T-cell (primary cell): ENCODE measurements around the gene ALG2. TPM values are rescaled to one million over a fixed set of nuclear protein-coding genes. Genes with fewer than 3 reads are reported as not detected.

Experiments
- ATAC-seq, 4 experiments: fragments of 200-7000 bp in 3 of 4; fragments of 150-1000 bp in 1 of 4; cut with Tn5 transposase; replicated peaks in 1 of 4; 1 replicate in 3 of 4; 2 replicates in 1 of 4; pipeline ENCODE4 v1.10.0; 2021; ENCODE audit warnings: moderate library complexity in 3 of 4, mild to moderate bottlenecking in 2 of 4, moderate number of reproducible peaks in 1 of 4
- CTCF ChIA-PET, 2 donors: fragments of 300-600 bp; sonication (Branson Sonifier 250); formaldehyde crosslinking; loops; one replicate each; lab custom pipeline; 2022; ENCODE audit warnings: antibody characterized with exemption in 2 of 2; lab: Charles Lee
- POLR2A ChIA-PET, 2 donors: fragments of 300-600 bp; sonication (Branson Sonifier 250); formaldehyde crosslinking; loops; one replicate each; lab custom pipeline; 2022; ENCODE audit warnings: antibody characterized with exemption in 2 of 2; lab: Charles Lee
- DNase-seq, 35 experiments: peaks; one replicate each; pipeline versions ENCODE4 v3.0.0 to v3.0.0-alpha.2; 2013 to 2023
- H3K27ac ChIP-seq: one replicate; pipeline ENCODE4 v1.5.1; 2013; ENCODE audit warnings: low read length
- H3K27me3 ChIP-seq, 2 experiments: replicated peaks in 1 of 2; 1 replicate in 1 of 2; 2 replicates in 1 of 2; pipeline versions ENCODE4 v1.6.1 to v1.7.0; 2013; ENCODE audit warnings: low read length in 1 of 2, mixed read lengths in 1 of 2; ENCODE audit not compliant: control insufficient read depth in 2 of 2, insufficient read depth in 2 of 2; ENCODE audit errors: extremely low read depth in 1 of 2
- H3K36me3 ChIP-seq, 2 donors: 1 replicate in 1 of 2; 2 replicates in 1 of 2; pipeline versions ENCODE4 v1.6.1 to v1.7.0; 2013; ENCODE audit warnings: low read length in 1 of 2; ENCODE audit not compliant: control insufficient read depth in 2 of 2, insufficient read depth in 1 of 2; ENCODE audit errors: extremely low read depth in 1 of 2
- H3K4me1 ChIP-seq, 2 experiments: 1 replicate in 1 of 2; 2 replicates in 1 of 2; pipeline versions ENCODE4 v1.6.1 to v1.7.0; 2013; ENCODE audit warnings: low read length in 2 of 2, mixed read lengths in 1 of 2; ENCODE audit not compliant: insufficient read depth in 2 of 2, control insufficient read depth in 1 of 2; ENCODE audit errors: extremely low read depth in 1 of 2
- H3K4me3 ChIP-seq, 2 donors: 1 replicate in 1 of 2; 2 replicates in 1 of 2; pipeline versions ENCODE4 v1.5.1 to v1.7.0; 2013; ENCODE audit warnings: mild to moderate bottlenecking in 2 of 2, low read length in 1 of 2, moderate library complexity in 1 of 2; ENCODE audit not compliant: control insufficient read depth in 1 of 2; ENCODE audit errors: extremely low read depth in 1 of 2
- H3K9me3 ChIP-seq: 2 replicates; pipeline ENCODE4 v1.7.0; 2013
- H3K27ac Mint-ChIP-seq, 2 donors: one replicate each; pipeline ENCODE4 v1.8.0; 2020 to 2021; ENCODE audit warnings: mild to moderate bottlenecking in 2 of 2, mixed read lengths in 2 of 2
- H3K27me3 Mint-ChIP-seq, 2 donors: one replicate each; pipeline ENCODE4 v1.8.0; 2021 to 2022; ENCODE audit warnings: mixed read lengths in 2 of 2
- H3K36me3 Mint-ChIP-seq: one replicate; pipeline ENCODE4 v1.8.0; 2021; ENCODE audit warnings: mixed read lengths
- H3K4me1 Mint-ChIP-seq, 3 donors: one replicate each; pipeline ENCODE4 v1.8.0; 2020 to 2022; ENCODE audit warnings: mixed read lengths in 3 of 3, mild to moderate bottlenecking in 1 of 3
- H3K4me3 Mint-ChIP-seq, 3 donors: one replicate each; pipeline ENCODE4 v1.8.0; 2020 to 2022; ENCODE audit warnings: mild to moderate bottlenecking in 3 of 3, mixed read lengths in 3 of 3, moderate library complexity in 3 of 3
- H3K9me3 Mint-ChIP-seq, 3 donors: one replicate each; pipeline ENCODE4 v1.8.0; 2020 to 2022; ENCODE audit warnings: mixed read lengths in 3 of 3
- WGBS: methylation state at CpG from one replicate; pipeline ENCODE4 v1.1.5; 2013; ENCODE audit warnings: missing lambda C conversion rate; ENCODE audit not compliant: insufficient coverage; 5-methylcytosine and 5-hydroxymethylcytosine counted together
- total RNA-seq, 35 experiments: library from RNA in 6 of 35; stranded (reverse) in 6 of 35; fragments of 120-200 nt in 1 of 35; gene quantifications; one replicate each; pipeline versions ENCODE4 v1.2.1 to v1.2.4 and lab custom pipeline; 2013 to 2026

Gene ALG2
- total RNA-seq, 5 donors from 2014 or later (not counting 1 experiment from before 2014, with no cell fraction given), result 18.0 to 30.3 (median 25.2) TPM

- peak in 1 of 35 experiments; percentile 3 for DNase-seq
- Mint-ChIP-seq H3K4me1 (peaks cover 67 to 82% (median 77%) of the 10 kb centered on the region in 3 donors), H3K4me3 (peak overlapping the region; percentile 93 to 99 (median 95)), H3K27ac (peak overlapping the region; percentile 87), H3K27me3 (no peaks in the 10 kb centered on the region), H3K9me3 (no peaks in the 10 kb centered on the region), H3K36me3 (peaks cover 41% of the 10 kb centered on the region)
- Histone ChIP-seq H3K27me3 (no peaks in the 10 kb centered on the region), H3K36me3 (peaks cover 5 to 26% of the 10 kb centered on the region in 2 donors), H3K4me3 (peak overlapping the region; percentile 89 to 96), H3K4me1 (peaks cover 16 to 26% of the 10 kb centered on the region in 2 experiments), H3K27ac (peak overlapping the region; percentile 14), H3K9me3 (no peaks in the 10 kb centered on the region)
- CTCF ChIA-PET, result interaction anchor here in 1 of 2 donors (0.7 kb wide), 1 partner anchor 11 kb away, joined by 3 read pairs; no protein-coding TSS in a partner anchor
- no peak for ATAC-seq
- 0% methylated on average over 25 of the region's 25 CpGs for WGBS
- POLR2A ChIA-PET, result interaction anchor here in 1 of 2 donors (0.6 to 3.3 kb wide), 4 partner anchors 8 to 58 kb away, joined by 3 to 13 read pairs (median 4); no protein-coding TSS in a partner anchor
These were observed 499 bp downstream of the ALG2 start for GRCh38 chr9:99221266-99221620.

DNA sequence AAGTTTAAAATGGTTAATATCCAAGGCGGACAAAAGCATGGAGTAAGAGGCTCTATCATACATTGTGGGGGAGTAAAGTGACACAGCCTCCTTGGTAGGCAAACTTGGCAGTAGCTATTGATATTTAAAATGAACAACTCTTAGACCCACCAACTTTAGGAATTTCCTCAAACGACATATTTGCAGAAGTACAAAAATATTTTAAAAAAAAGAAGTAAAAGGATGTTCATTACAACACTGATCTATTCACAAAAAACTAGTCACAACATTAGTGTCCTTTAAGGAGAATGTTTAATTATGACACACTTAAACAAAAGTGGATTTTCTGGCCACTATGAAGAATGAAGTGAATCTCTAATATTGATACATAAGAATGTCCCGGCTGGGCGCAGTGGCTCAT lies 1.7 kb downstream of the ALG2 start:
- peaks cover 0 to 15% of the 10 kb centered on the region in 2 donors for H3K36me3 ChIP-seq
- H3K4me1 ChIP-seq, result peaks cover 16 to 26% of the 10 kb centered on the region in 2 experiments
- peaks cover 48% of the 10 kb centered on the region for H3K36me3 Mint-ChIP-seq
- no peak overlapping the region for H3K4me3 ChIP-seq
- CTCF ChIA-PET, result interaction anchor here in 1 of 2 donors (1.3 kb wide), 1 partner anchor 35 kb away, joined by 3 read pairs; no protein-coding TSS in a partner anchor
- H3K4me3 Mint-ChIP-seq, result peak overlapping the region; percentile 59 to 93 (median 64)
- peaks cover 56 to 75% (median 73%) of the 10 kb centered on the region in 3 donors for H3K4me1 Mint-ChIP-seq
- no peaks in the 10 kb centered on the region for H3K27me3 Mint-ChIP-seq
- H3K27ac Mint-ChIP-seq, result peak overlapping the region in 1 of 2 donors; percentile 12
- DNase-seq (no peak), ATAC-seq (no peak)
- H3K27me3 ChIP-seq, result no peaks in the 10 kb centered on the region
- no peak overlapping the region for H3K27ac ChIP-seq
- POLR2A ChIA-PET, result no interaction called here
- no peaks in the 10 kb centered on the region for H3K9me3 ChIP-seq
- WGBS, result no CpG with 5 or more reads among the region's 4 CpGs
- H3K9me3 Mint-ChIP-seq, result no peaks in the 10 kb centered on the region

- CTCF ChIA-PET, result interaction anchor here in 1 of 2 donors (1.0 kb wide), 1 partner anchor 215 kb away, joined by 3 read pairs; no protein-coding TSS in a partner anchor
- POLR2A ChIA-PET, result no interaction called here
- 100% methylated on average over 1 of the region's 1 CpG for WGBS
These were observed 5.7 kb downstream of the ALG2 start for GRCh38 chr9:99216073-99216472.

GRCh38 chr9:99213197-99213596 lies 8.5 kb downstream of the ALG2 start:
- DNase-seq (no peak), ATAC-seq (no peak)
- WGBS, result no CpG with 5 or more reads among the region's 1 CpG
- peaks cover 13 to 28% (median 16%) of the 10 kb centered on the region in 3 donors for H3K9me3 Mint-ChIP-seq
- no peaks in the 10 kb centered on the region for H3K9me3 ChIP-seq
- H3K4me3 ChIP-seq, result no peak overlapping the region
- H3K36me3 ChIP-seq, result peaks cover 0 to 3% of the 10 kb centered on the region in 2 donors
- peaks cover 45% of the 10 kb centered on the region for H3K36me3 Mint-ChIP-seq
- H3K4me3 Mint-ChIP-seq, result no peak overlapping the region
- CTCF ChIA-PET, result no interaction called here
- no peaks in the 10 kb centered on the region for H3K4me1 ChIP-seq
- peaks cover 0 to 2% of the 10 kb centered on the region in 2 donors for H3K27me3 Mint-ChIP-seq
- POLR2A ChIA-PET, result interaction anchor here in 1 of 2 donors (0.9 kb wide), 1 partner anchor 8 kb away, joined by 3 read pairs; the partner anchor contains the start of gene ALG2
- peaks cover 0 to 9% of the 10 kb centered on the region in 2 experiments for H3K27me3 ChIP-seq
- H3K4me1 Mint-ChIP-seq, result peaks cover 16 to 24% (median 23%) of the 10 kb centered on the region in 3 donors
- H3K27ac Mint-ChIP-seq, result no peak overlapping the region
- H3K27ac ChIP-seq, result no peak overlapping the region

More at GRCh38 chr9:99216073-99216472, 5.7 kb downstream of the ALG2 start:
- no peaks in the 10 kb centered on the region for H3K27me3 Mint-ChIP-seq
- H3K36me3 Mint-ChIP-seq, result peaks cover 47% of the 10 kb centered on the region
- no peak overlapping the region for H3K27ac Mint-ChIP-seq
- no peak overlapping the region for H3K27ac ChIP-seq
- DNase-seq (no peak), ATAC-seq (no peak)
- H3K36me3 ChIP-seq, result peaks cover 0 to 10% of the 10 kb centered on the region in 2 donors
- no peak overlapping the region for H3K4me3 Mint-ChIP-seq
- peaks cover 8 to 10% of the 10 kb centered on the region in 2 experiments for H3K4me1 ChIP-seq
- H3K4me1 Mint-ChIP-seq, result peaks cover 40 to 48% (median 43%) of the 10 kb centered on the region in 3 donors
- H3K4me3 ChIP-seq, result no peak overlapping the region
- H3K9me3 Mint-ChIP-seq, result peaks cover 2 to 8% (median 7%) of the 10 kb centered on the region in 3 donors
- peaks cover 0 to 9% of the 10 kb centered on the region in 2 experiments for H3K27me3 ChIP-seq
- H3K9me3 ChIP-seq, result no peaks in the 10 kb centered on the region

GRCh38 chr9:99211746-99212145 lies 10.0 kb downstream of the ALG2 start:
- Histone ChIP-seq H3K27me3 (peaks cover 0 to 9% of the 10 kb centered on the region in 2 experiments), H3K4me1 (no peaks in the 10 kb centered on the region), H3K4me3 (no peak overlapping the region), H3K36me3 (no peaks in the 10 kb centered on the region), H3K27ac (no peak overlapping the region), H3K9me3 (no peaks in the 10 kb centered on the region)
- Mint-ChIP-seq H3K27ac (no peak overlapping the region), H3K4me3 (no peak overlapping the region), H3K4me1 (peaks cover 4 to 15% (median 11%) of the 10 kb centered on the region in 3 donors), H3K36me3 (peaks cover 35% of the 10 kb centered on the region), H3K27me3 (peaks cover 0 to 2% of the 10 kb centered on the region in 2 donors), H3K9me3 (peaks cover 19 to 42% (median 24%) of the 10 kb centered on the region in 3 donors)
- no CpG with 5 or more reads among the region's 1 CpG for WGBS
- no peak for DNase-seq
- ATAC-seq, result no peak
- ChIA-PET POLR2A (interaction anchor here in 1 of 2 donors (0.5 kb wide), 1 partner anchor 1132 kb away, joined by 3 read pairs; no protein-coding TSS in a partner anchor), CTCF (no interaction called here)

- Histone ChIP-seq H3K4me1 (no peaks in the 10 kb centered on the region), H3K27me3 (peaks cover 0 to 9% of the 10 kb centered on the region in 2 experiments), H3K27ac (no peak overlapping the region), H3K36me3 (no peaks in the 10 kb centered on the region), H3K4me3 (no peak overlapping the region), H3K9me3 (no peaks in the 10 kb centered on the region)
- Mint-ChIP-seq H3K4me3 (no peak overlapping the region), H3K4me1 (peaks cover 0 to 13% (median 4%) of the 10 kb centered on the region in 3 donors), H3K27me3 (peaks cover 0 to 2% of the 10 kb centered on the region in 2 donors), H3K27ac (no peak overlapping the region), H3K36me3 (peaks cover 30% of the 10 kb centered on the region), H3K9me3 (peaks cover 23 to 48% (median 28%) of the 10 kb centered on the region in 3 donors)
- ChIA-PET CTCF (interaction anchor here in 1 of 2 donors (0.7 kb wide), 1 partner anchor 879 kb away, joined by 3 read pairs; no protein-coding TSS in a partner anchor), POLR2A (interaction anchor here in 1 of 2 donors (0.6 kb wide), 1 partner anchor 14 kb away, joined by 3 read pairs; no protein-coding TSS in a partner anchor)
- no peak for DNase-seq
- ATAC-seq, result no peak
These were observed 11.2 kb downstream of the ALG2 start for GRCh38 chr9:99210572-99210971.
